Gastroesophageal sphincter (tissue), 4 donors: ENCODE data around the gene FAM184A. TPM values are rescaled to one million over a fixed set of nuclear protein-coding genes. Genes with fewer than 3 reads are reported as not detected.

Experiments used
- ATAC-seq: fragments of 150-250 bp; one replicate; pipeline ENCODE4 v1.9.1; 2016; ENCODE audit warnings: mild to moderate bottlenecking, moderate library complexity
- H3K27ac ChIP-seq, 4 donors: fragments of 200-600 bp; sonication (generic) in 3 of 4; 1 replicate in 3 of 4; 2 replicates in 1 of 4; pipeline ENCODE4 v1.5.1; 2016 to 2019
- H3K27me3 ChIP-seq: fragments of 200-600 bp; sonication (generic); one replicate; pipeline ENCODE4 v1.5.1; 2019
- H3K36me3 ChIP-seq, 2 donors: fragments of 200-600 bp; sonication (generic); one replicate each; pipeline ENCODE4 v1.5.1; 2019; ENCODE audit warnings: control low read depth in 1 of 2
- H3K4me1 ChIP-seq, 3 donors: fragments of 200-600 bp; sonication (generic); 1 replicate in 2 of 3; 2 replicates in 1 of 3; pipeline ENCODE4 v1.5.1; 2016 to 2019; ENCODE audit warnings: control low read depth in 2 of 3
- H3K4me3 ChIP-seq, 2 donors: fragments of 200-600 bp; sonication (generic); one replicate each; pipeline ENCODE4 v1.5.1; 2019; ENCODE audit warnings: mild to moderate bottlenecking in 1 of 2, moderate library complexity in 1 of 2
- H3K9me3 ChIP-seq, 3 donors: fragments of 200-600 bp; sonication (generic); one replicate each; pipeline ENCODE4 v1.5.1; 2017 to 2019; ENCODE audit warnings: control low read depth in 2 of 3
- CTCF ChIP-seq, 4 experiments: fragments of 200-600 bp in 2 of 4; fragments of 450-650 bp in 2 of 4; sonication (generic) in 1 of 4; IDR thresholded peaks; one replicate each; pipeline ENCODE4 v1.5.1; 2017 to 2019; ENCODE audit warnings: antibody characterized with exemption in 4 of 4, mild to moderate bottlenecking in 2 of 4, moderate library complexity in 2 of 4
- EP300 ChIP-seq: sonication (generic); formaldehyde crosslinking; IDR thresholded peaks from one replicate; pipeline ENCODE4 v1.6.1; 2017; ENCODE audit warnings: antibody characterized with exemption, mild to moderate bottlenecking
- POLR2A ChIP-seq, 2 donors: fragments of 450-650 bp; IDR thresholded peaks; one replicate each; pipeline ENCODE4 v1.6.1; 2017; ENCODE audit warnings: antibody characterized with exemption in 2 of 2, mild to moderate bottlenecking in 2 of 2, moderate library complexity in 1 of 2
- POLR2AphosphoS5 ChIP-seq: sonication (generic); formaldehyde crosslinking; IDR thresholded peaks from one replicate; pipeline ENCODE4 v1.6.1; 2017; ENCODE audit warnings: antibody characterized with exemption
- WGBS, 2 donors: methylation state at CpG; one replicate each; pipeline ENCODE4 v1.1.5; 2018; ENCODE audit warnings: low coverage in 1 of 2; 5-methylcytosine and 5-hydroxymethylcytosine counted together
- small RNA-seq, 4 donors: library from RNA; depleted of rRNA; stranded (forward); fragments of <200 nt; gene quantifications; one replicate each; pipeline ENCODE3, GENCODE V24; 2016
- total RNA-seq, 4 donors: library from RNA; depleted of rRNA; stranded (reverse); fragments of >200 nt; gene quantifications; one replicate each; pipeline ENCODE4 v1.1.0, GENCODE V29; 2016

FAM184A gene
- total RNA-seq, 4 donors from 2014 or later = 7.5 to 25.5 (median 10.3) TPM

GRCh38 chr6:118913161-118913560, 165.3 kb downstream of the FAM184A start:
- peaks cover 0 to 7% (median 0%) of the 10 kb centered on the region in 3 donors for H3K4me1 ChIP-seq
- H3K27ac ChIP-seq = no peak overlapping the region
- TF ChIP-seq EP300 (no peak), POLR2AphosphoS5 (no peak), CTCF (IDR thresholded peaks at IDR 0.05) (no peak), POLR2A (IDR thresholded peaks at IDR 0.05) (no peak)
- no peak overlapping the region for H3K4me3 ChIP-seq
- H3K36me3 ChIP-seq = peaks cover 0 to 95% of the 10 kb centered on the region in 2 donors
- WGBS, 2 donors = 54 to 94% methylated on average over 2 of the region's 2 CpGs
- ATAC-seq = no peak
- H3K27me3 ChIP-seq = no peaks in the 10 kb centered on the region
- H3K9me3 ChIP-seq = no peaks in the 10 kb centered on the region

GRCh38 chr6:118912646-118913045, 165.8 kb downstream of the FAM184A start:
- Histone ChIP-seq H3K4me1 (peaks cover 0 to 7% (median 0%) of the 10 kb centered on the region in 3 donors), H3K9me3 (no peaks in the 10 kb centered on the region), H3K36me3 (peaks cover 0 to 97% of the 10 kb centered on the region in 2 donors), H3K27ac (no peak overlapping the region), H3K4me3 (no peak overlapping the region), H3K27me3 (no peaks in the 10 kb centered on the region)
- 77 to 79% methylated on average over 5 of the region's 5 CpGs for whole genome bisulfite sequencing, 2 donors
- no peak for TF ChIP-seq POLR2A (IDR thresholded peaks at IDR 0.05)
- no peak for TF ChIP-seq EP300
- TF ChIP-seq POLR2AphosphoS5 = no peak
- TF ChIP-seq CTCF (IDR thresholded peaks at IDR 0.05) = no peak
- no peak for ATAC-seq

Small RNA genes within 50 kb of the gene (small RNA-seq; reads per million reads assigned to genes)
- 0 to 1.4 (median 0) reads per million in 4 donors for gene MIR548B
- 0 reads per million in 4 donors for gene RF00019

Other genes starting within 250 kb of the FAM184A start
- gene ASF1A, start 184.5 kb downstream of the FAM184A start, total RNA-seq = 10 to 100 TPM in 3 of 4 donors, 1 to 10 TPM in 1; 10.0 to 23.3 (median 13.6) TPM
- gene MCM9, start 143.5 kb downstream of the FAM184A start, total RNA-seq = 10 to 100 TPM in 3 of 4 donors, 1 to 10 TPM in 1; 7.7 to 25.7 (median 16.8) TPM